Activated CD4-positive, CD25-positive, alpha-beta regulatory T cell treated with anti-CD3 and anti-CD28 coated beads, Interleukin-2, amount 50 U/mL, for 72 hours (primary cell): Measurements from ENCODE around the gene HOXA3.

Source experiments
- DNase-seq: peaks from one replicate; pipeline ENCODE4 v3.0.0; 2021

The HOXA3 gene

DNA sequence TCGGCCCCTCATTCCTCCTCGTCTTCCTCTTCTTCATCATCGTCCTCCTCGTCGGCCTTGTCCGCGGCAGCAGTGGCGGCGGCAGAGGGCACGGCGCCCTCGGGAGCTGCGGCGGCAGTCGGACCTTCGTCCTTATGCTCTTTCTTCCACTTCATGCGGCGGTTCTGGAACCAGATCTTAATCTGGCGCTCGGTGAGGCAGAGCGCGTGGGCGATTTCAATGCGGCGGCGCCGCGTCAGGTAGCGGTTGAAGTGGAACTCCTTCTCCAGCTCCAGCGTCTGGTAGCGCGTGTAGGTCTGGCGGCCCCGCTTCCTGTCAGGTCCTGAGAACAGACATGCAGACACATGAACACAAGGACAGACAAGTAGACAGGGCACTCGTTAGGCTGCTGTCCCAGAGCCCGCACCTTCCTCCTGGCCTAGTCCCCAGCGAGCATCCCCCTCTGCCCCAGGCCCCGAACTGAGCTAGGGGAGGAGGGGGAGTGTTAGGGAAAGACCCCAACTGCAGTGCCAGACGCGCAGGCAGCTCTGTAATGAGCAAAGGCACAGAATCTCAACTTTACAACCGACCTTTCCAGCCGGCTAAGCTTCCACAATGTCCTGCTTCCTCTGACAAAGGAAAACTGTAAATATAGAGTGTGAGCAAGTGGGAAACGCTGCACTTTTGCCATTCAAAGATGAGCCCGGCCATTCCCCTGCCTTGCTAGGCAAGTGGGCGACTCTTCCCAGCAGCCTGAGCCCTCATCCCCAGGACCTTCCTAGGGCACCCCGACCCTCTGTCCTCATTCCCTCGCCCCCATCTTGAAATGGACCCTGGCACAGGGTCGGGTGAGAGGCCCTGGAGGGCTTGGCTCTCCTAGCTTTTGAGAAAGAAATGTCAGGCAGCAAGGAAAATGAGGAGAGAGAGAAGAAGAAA is 2.8 kb upstream of the HOXA3 start:
- peak; percentile 40 for DNase-seq

DNA sequence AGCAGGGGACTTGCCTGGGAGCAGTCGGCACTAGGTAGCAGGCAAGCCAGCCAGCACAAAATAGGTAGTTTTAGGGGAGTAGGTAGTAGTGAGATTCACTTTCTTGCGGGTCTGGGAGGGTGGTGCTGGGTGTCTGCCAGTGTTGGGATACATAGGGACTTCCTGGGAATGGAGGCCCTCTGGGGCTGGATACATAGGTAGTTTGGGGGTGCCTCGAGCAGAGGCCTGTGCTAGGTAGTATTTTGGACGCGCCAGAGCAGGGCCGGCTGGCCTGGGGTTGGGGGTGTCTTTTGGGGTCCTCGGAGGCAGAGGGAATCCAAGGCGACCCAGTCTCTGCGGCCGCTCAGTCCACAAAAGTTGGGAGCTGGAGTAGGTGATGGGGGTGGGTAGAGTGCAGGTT is 2.0 kb upstream of the HOXA3 start:
- DNase-seq: no peak

DNA sequence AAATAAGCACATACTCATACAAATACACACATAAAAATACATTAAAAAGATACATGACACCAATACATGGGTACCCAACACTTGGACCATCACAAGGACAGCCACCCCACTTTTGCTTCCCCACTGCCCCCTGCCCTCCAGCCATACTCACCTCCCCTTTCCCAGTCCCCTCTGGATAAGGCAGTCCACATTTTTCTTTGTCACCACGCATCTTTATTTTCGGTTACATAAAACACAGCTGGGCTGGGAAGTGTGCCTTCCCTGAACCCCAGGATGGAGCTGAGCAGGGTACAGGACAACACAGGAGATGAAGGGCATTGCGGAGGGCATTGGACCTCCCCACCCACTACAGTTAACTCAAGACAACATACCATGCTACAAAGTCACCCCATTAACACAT is 1.1 kb upstream of the HOXA3 start:
- no peak for DNase-seq

DNA sequence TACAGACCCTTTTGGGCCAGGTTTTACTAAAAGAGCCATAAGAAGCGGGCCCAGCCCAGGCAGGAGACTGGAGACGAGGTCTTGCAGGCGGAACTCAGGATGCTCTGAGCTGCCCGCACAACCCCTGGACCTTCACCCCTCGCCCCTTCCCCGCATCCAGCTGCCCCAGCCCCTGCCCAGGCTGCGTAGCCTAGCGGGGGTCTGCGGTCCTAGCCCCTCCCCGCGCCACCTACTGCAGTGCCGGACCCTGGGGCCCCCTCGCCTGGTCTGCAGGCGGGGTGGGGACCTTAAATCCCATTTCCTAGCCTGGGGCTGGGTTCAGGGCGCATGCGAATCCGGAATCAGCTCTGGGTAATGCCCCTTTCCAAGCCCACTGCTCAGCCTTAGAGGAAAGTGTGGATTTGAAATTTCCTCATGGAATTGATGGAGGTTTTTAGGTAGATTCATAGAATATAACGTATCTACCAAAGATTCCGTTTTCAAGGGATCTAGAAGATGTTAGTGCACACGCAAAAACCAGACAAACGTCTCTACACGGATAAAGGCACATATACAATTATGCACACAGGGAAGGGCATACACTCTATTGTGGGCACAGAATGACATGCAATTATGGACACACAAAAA is 546 bp upstream of the HOXA3 start:
- DNase-seq: no peak

DNA sequence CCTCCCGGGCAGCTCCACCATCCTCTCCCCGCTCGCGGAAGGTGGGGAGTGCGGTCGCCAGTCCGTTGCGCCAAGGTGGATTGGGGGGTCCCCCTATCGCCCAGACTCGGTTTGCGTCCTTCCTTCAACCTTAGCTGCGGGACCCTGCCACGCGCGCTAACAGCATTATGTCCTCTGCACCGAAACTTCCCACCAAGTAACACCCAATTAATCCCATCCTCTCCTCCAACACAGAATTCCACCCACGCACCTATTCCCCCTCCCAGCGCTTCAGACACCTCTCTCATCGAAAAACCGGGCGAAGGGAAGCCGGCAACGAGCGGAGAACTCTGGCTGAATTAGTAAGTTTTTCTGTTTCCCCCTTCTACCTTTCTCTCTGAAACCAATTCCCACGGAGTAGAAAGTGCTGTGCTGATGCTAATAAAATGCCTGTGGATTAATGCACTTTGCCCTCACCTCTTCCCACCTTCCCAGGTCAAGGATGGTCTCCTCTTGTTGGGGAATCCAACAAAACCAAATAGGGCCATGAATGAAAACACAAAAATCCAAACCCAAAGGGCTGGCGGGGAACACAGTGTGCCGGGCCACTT is 947 bp downstream of the HOXA3 start:
- peak; percentile 31 for DNase-seq

DNA sequence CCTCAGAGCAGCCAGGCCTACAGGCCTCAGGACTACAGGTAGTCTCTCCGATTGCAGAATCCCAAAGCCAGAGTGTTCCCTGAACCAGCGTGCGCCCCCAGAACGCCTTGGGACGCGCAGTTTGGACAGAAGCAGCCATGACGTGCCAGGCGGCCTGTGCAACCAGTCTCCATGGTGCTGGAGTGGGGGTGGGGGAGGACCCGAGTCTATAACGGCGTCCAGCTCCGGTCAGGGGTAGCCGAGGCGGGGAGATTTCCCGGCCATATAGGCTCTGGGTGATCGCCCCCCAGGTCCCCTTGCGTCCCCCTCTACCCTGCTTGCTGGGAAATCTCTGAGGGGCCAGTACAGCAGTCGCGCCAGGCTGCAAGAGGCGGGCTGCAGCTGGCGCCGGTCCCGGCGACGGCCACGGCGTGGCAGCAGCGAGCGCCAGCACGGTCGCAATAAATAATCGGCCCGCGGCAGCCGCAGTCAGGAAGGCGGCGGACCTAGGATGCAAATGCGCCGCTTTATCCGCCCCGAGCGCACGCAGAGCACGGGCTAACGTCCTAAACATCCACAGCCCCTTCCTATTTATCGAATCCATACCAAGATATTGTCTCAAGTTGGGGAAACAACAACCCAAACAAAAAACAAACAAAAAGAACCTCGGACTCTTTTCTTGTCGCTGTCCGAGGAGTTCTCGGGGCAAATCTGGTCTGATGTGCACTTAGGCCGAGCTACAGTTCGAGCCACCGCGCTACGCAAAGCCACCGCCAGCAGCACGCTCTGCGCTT is 1.6 kb downstream of the HOXA3 start:
- peak; percentile 72 for DNase-seq

DNA sequence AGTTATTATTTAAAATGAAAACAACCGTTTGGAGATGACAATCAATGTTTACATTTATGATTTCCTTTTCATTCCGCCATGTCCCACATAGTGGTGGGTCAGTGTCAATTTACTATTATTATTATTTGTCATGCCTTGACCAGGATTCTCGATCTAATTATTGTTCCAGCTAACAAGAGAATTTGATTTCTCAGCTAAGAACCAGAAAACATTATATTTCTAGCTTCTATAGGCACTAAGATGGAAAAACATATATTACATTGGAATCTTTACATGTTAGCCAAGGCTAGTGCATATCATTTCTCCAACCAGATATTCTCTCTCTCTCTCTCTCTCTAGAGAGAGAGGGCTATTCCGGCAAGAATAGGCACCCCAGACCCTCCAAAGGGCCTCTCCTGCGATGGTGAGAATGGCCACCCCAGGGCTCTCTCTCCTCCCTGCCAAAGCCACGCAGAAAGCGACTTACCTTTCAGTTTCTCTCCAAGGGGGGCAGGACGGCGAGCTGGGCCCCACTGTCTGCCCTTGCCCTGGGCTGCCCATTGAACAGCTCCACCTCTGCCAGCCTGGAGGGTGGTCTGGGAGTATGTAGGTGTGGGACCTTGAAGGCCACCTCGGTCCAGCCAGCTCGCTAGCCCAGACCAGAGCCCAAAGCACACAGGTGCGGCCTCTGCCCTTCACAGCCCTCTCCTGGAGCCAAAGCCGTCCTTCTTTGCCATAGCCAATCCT is 2.4 kb downstream of the HOXA3 start:
- no peak for DNase-seq

DNA sequence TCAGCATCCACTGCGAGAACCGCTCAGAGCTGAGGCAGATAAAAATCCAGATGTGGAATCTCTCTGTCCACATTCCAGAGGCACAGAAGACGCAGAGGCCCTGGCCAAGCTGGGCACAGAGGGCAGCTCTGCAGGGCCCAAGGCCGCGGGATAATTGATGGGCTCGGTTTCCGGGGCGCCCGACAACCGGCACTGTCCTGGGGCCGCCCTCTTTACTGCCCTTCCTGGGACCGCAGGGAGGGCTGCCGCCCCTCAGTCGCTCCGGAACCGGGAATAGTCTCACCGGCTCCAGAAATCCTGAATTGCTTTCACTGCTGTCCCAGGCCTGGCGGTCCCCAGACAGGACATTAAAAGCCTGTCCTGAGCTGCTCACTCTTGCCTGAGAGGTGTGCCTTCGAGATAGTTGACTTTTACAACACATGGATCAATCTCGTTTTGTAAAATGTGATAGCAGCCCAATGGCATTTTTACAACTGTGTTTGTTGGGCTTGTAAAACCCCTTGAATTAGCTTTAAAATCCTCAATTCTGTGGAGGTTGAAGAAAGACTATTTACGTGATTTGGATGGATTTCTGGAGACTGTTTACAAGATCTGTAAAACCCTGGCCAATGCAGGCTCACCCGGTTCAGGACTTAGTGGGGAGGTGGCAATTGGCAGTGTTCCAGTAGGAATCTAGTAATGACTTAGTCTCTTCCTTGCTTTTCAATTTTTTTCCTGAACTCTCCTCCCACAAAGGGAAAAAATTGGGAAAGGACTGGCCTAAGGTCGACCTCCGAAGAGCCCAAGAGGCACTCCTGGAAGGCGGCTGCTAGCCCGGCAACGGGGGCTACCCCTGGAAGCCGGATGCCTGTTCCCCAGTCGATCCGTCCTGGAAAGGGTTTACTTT is 3.4 kb downstream of the HOXA3 start:
- DNase-seq: no peak

DNA sequence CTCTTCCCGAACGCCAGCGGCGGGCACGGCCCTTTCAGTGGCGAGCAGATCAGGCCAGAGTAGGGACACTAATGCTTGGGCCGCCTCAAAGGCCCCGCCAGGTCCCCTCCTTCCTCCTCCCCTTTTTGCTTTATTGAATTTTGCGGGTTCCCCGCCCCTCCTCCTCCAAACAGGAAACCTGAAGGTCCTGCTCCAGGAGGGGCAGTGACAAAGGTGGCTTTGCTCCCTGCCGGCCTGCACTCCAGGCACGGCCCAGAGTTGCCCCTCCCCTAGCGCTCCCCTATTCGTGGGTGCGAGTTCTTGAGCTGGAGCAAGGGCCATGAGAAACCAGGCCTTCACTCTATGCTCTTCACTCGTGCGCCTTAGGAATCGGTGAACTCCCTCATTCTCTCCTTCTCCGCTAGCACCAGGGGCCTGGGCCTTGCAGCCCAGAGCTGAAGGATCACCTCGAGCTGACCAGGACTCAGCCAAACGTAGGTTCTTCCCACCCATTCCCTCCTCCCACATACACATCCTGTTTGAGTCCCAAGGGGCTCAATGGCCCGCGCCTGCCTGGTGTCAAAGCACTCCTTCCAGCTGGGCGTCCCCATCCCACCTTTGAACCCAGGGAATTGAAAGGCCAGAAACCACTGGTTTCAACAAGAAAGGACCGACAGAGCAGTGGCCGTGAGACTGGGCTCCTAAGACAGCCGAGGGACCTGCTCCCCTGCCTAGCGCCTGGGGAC is 4.2 kb downstream of the HOXA3 start:
- peak; percentile 29 for DNase-seq

DNA sequence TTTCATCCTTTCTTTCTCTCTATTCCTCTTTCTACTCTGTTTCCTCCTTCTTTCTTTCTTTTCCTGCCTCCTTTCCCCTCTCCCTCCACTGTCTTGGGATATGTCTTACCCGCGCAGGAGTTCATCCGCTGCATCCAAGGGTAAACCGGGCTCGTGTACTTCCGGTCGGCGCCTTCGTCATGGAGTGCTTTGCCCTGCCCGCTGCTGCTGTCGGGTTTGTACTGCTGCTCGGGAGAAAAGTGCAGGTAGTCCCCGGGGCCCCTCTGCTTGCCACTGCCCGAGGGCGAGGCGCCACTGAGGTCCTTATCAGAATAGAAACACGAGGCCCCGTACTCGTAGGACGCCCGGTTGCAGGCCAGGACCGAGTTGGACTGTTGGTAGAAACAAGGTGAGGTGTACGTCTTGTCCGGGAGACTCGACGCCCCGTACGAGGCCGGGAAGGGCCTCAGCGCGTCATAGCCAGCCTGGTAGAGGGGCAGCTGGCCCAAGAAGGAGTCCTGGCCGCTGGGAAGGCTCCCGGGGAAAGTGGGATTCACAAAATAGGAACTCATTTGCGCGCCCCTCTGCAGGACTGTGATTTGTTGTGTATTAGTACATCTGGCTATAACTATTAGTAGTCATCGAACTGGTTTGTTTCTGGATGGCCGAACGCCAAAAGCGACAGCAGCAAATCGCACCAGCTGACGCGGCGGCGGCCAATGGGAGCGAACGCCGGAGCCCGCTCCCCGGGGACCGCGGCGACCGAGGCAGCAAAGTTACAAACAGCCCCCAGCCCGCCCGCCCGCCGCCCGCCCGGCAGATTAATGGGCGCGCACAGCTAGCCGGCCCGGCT is 5.0 kb downstream of the HOXA3 start, which contains the start of gene HOXA6:
TSS of gene HOXA6 (minus strand) at position 576 of the 832 bp plus-strand sequence. CDS start at position 551, 25 bp downstream.
- DNase-seq: peak; percentile 34

DNA sequence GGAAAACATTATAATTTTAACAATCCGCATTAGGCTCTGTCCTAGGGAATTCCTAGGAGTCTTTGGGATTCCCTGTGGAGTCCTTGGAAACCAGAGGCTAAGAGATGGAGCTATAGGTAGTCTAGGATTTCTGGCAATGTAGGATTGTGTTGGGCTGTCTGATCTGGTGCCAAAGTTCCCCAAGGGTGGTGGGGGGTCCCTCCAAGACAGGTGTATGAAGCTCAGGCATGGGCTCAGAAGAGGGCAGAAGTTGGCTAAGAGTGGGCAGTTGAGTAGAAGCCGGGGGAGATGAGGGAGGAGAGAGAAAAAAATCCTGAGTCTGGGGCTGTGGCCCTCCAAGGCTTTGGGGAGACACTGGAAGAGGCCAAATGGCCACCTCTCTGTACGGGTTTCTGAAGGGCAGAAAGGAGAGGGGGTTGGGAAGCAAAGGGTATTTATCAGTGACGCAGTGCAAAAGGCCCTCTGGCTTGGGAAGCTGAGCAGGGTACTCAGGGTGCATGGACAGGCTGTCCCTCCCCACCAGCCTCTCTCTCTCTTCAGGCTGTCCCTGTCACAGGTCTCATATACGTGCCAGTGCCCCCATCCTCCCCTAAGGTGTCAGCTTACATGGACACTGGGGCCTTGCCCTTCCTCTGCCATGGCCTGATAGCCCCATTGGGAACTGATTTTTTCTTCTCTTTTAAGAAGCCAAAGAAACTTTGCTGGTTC is 5.7 kb downstream of the HOXA3 start:
- no peak for DNase-seq

DNA sequence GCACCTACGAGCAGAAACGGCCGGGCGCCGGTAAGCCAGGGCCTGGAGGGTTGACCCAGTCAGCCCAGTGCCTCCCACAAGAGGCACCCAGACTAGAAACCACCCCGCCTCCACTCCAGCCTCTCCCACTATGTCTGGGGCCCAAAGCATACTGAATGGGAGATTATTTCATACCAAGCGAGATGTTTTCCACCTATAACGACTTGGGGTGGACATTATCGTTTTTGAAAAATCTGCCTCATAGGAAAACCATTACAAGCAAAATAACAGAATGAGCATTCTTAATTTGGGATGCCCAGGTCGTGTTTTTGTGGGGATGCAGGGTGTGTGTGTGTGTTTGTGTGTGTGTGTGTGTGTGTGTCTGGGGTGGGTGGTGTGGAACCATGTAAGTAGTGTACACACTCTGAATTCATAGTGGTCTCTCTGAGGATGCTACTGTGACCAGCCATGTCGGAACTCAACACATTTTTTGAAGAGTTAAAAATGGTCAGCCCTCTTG is 6.4 kb downstream of the HOXA3 start:
- DNase-seq: no peak

DNA sequence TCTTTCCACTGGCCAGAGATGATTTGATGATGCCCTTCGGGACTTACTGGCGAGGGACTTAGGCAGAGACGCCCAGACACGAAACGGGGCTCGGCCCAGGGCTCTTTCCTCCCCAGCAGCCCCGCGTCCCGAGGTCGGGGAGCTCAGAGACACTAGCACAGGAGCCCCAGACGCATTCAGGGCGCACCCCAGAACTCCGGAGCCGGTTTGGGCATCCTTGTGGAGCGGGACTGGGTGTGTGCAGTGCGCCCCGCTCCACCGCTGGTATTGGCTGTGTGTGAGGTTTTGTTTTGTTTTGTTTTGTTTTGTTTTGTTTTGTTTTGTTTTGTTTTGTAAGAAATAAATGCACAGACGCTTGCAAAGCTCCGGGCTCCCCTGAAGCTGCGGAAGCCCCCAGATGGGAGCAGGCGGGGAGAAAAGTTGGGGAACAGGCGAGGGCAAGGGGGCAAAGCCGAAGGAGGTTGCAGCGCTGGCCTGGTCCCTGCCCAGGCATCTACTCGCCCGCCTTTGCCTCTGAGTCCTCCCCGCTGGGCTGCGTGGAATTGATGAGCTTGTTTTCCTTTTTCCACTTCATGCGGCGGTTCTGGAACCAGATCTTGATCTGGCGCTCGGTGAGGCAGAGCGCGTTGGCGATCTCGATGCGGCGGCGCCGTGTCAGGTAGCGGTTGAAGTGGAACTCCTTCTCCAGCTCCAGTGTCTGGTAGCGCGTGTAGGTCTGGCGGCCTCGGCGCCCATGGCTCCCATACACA is 7.0 kb downstream of the HOXA3 start:
- DNase-seq: no peak

DNA sequence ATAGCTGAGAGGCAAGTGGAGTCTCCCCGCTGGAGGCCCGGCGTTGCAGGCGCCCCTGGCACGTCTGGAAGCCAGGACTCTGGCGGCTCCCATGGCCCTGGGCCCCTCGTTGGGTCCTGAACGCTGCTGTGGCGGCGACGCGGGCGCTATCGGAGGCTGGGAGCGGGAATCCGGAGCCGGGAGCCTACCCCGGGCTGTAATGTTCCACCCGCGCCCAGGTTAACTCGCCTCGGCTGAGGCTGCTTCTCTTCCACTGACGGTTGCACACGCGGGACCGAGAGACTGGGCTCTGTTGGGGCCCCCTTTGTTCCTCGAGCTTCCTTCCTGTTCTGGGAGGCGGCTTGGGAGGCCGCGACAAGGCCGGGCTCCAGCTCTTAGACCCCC is 7.6 kb downstream of the HOXA3 start:
- DNase-seq: no peak

DNA sequence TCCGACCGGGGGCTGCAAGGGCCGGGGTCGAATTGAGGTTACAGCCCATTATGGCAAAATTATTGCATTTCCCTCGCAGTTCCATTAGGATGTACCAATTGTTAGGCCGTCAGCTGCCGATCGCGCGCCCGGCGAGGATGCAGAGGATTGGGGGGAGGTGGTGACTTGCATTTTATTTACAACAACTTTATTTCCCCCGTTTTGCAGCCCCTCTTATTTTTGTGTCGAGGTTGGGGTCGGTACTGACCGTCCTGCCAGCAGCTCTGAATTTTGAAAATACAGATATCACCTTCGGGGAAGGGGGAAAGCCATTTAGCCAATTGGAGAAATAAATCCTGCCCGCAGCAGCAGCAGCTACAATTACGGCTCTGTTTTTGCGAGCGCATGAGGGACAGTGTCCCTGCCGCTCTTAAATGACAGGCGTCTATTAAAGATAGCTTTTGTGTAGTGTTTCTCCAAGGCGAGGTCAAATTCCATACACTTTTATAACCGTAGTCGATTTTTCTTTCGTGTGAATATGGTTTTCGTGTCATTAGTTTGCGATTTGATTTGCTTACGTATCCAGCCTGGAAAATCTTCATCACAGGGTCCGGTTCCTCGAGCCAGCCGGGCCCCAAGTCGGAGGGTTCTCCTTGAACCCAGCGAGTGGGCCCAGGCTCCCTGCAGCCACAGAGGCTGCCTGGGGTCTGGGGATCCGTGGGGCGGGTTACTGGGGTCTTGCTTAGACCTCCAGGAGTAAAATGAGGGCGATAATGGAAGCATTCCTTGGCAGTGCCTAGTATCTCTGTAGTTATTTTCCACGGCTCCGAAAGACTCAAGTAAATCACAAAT is 8.2 kb downstream of the HOXA3 start:
- DNase-seq: no peak

DNA sequence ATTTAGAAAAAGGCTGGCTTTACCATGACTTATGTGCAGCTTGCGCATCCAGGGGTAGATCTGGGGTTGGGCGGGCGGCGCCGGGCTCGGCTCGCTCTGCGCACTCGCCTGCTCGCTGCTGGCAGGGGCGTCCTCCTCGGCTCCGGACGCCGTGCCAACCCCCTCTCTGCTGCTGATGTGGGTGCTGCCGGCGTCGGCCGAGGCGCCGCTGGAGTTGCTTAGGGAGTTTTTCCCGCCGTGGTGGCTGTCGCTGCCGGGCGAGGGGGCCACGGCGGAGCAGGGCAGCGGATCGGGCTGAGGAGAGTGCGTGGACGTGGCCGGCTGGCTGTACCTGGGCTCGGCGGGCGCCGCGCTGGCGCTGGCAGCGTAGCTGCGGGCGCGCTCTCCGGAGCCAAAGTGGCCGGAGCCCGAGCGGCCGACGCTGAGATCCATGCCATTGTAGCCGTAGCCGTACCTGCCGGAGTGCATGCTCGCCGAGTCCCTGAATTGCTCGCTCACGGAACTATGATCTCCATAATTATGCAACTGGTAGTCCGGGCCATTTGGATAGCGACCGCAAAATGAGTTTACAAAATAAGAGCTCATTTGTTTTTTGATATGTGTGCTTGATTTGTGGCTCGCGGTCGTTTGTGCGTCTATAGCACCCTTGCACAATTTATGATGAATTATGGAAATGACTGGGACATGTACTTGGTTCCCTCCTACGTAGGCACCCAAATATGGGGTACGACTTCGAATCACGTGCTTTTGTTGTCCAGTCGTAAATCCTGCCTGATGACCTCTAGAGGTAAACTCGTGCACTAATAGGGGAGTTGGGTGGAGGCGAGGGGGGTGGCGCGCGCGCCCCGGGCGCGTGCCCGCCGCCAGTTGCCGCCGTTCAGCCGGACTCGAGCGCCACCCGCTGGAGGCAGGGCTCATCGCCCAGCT is 9.1 kb downstream of the HOXA3 start, which contains the start of gene HOXA5:
TSS of gene HOXA5 (minus strand) at position 659 of the 927 bp plus-strand sequence. CDS start at position 585, 74 bp downstream.
- no peak for DNase-seq
